Measurements from ENCODE around the gene NUBPL.
"Not testable (repeated sequence)": the region's sequence is repeated elsewhere in the genome, so short reads cannot be mapped to it uniquely, and the experiment has no call there.

Gene NUBPL

GRCh38 chr14:31827325-31827724, 266.1 kb downstream of the NUBPL start:
- DNase-seq, result no peak

- DNase-seq, result no peak
These were observed 268.0 kb downstream of the NUBPL start for GRCh38 chr14:31828946-31829868.

GRCh38 chr14:31834616-31835015, 273.4 kb downstream of the NUBPL start:
- DNase-seq, result no peak

- DNase-seq, result no peak
These were observed 273.8 kb downstream of the NUBPL start for GRCh38 chr14:31835049-31835448.

- DNase-seq, result no peak
These were observed 275.8 kb downstream of the NUBPL start for GRCh38 chr14:31837031-31837430.

- peak; percentile 17 for DNase-seq
These were observed 281.7 kb downstream of the NUBPL start for GRCh38 chr14:31842899-31843298.

GRCh38 chr14:31843361-31844091, 282.3 kb downstream of the NUBPL start:
- DNase-seq, result no peak

GRCh38 chr14:31854508-31855075, 293.4 kb downstream of the NUBPL start:
- no peak for DNase-seq

- no peak for DNase-seq
These were observed 294.1 kb downstream of the NUBPL start for GRCh38 chr14:31855262-31855661.

GRCh38 chr14:31856003-31856402, 294.8 kb downstream of the NUBPL start:
- not testable (repeated sequence) for DNase-seq

GRCh38 chr14:31858868-31859267, 297.7 kb downstream of the NUBPL start:
- DNase-seq, result no peak

- DNase-seq, result peak; percentile 85
These were observed 304.0 kb downstream of the NUBPL start for GRCh38 chr14:31864937-31865855.

- no peak for DNase-seq
These were observed 306.4 kb downstream of the NUBPL start for GRCh38 chr14:31867570-31867969.

GRCh38 chr14:31868096-31868495, 306.9 kb downstream of the NUBPL start:
- DNase-seq, result not testable (repeated sequence)

- DNase-seq, result no peak
These were observed 315.5 kb downstream of the NUBPL start for GRCh38 chr14:31876741-31877140.

GRCh38 chr14:31877255-31877798, 316.1 kb downstream of the NUBPL start:
- DNase-seq, result peak; percentile 30

GRCh38 chr14:31879661-31880348, 318.6 kb downstream of the NUBPL start:
- DNase-seq, result no peak

- DNase-seq, result no peak
These were observed 319.7 kb downstream of the NUBPL start for GRCh38 chr14:31880935-31881334.

- DNase-seq, result no peak
These were observed 320.5 kb downstream of the NUBPL start for GRCh38 chr14:31881531-31882310.

GRCh38 chr14:31884238-31884637, 323.0 kb downstream of the NUBPL start:
- no peak for DNase-seq

Data from NCI-H2171 treated with DMSO at 0.1 percent for 48 hours (cell line).